Fibroblast of the aortic adventitia (primary cell): ENCODE data around the gene PJVK. TPM values are rescaled to one million over a fixed set of nuclear protein-coding genes. Genes with fewer than 3 reads are reported as not detected.
"Not testable (repeated sequence)": the region's sequence is repeated elsewhere in the genome, so short reads cannot be mapped to it uniquely, and the experiment has no call there.

Experiments used
- DNase-seq: peaks from one replicate; pipeline ENCODE4 v3.0.0-alpha.2; 2010; ENCODE audit warnings: low read depth
- H3K4me3 ChIP-seq: 2 replicates; pipeline ENCODE4 v1.5.1; 2011; ENCODE audit warnings: low read depth, mild to moderate bottlenecking, control low read depth, low read length, moderate library complexity
- CTCF ChIP-seq: IDR thresholded peaks from 2 replicates; pipeline ENCODE4 v1.5.1; 2011; ENCODE audit warnings: mild to moderate bottlenecking, low read length, control low read depth, inconsistent platforms; ENCODE audit not compliant: insufficient read depth
- total RNA-seq: library from RNA; depleted of rRNA; stranded (reverse); fragments of >200 nt; gene quantifications from 2 replicates; pipeline ENCODE4 v1.2.3, GENCODE V29; 2012; ENCODE audit warnings: low replicate concordance

The PJVK gene
- total RNA-seq, 1 donor = 1.6 TPM

- DNase-seq = no peak
- no peak overlapping the region for H3K4me3 ChIP-seq
- no peak for TF ChIP-seq CTCF
These were observed 1.2 kb downstream of the PJVK start for GRCh38 chr2:178452334-178452733.

GRCh38 chr2:178452870-178453269 is 1.7 kb downstream of the PJVK start:
- no peak overlapping the region for H3K4me3 ChIP-seq
- no peak for TF ChIP-seq CTCF
- DNase-seq = peak; percentile 22

DNA sequence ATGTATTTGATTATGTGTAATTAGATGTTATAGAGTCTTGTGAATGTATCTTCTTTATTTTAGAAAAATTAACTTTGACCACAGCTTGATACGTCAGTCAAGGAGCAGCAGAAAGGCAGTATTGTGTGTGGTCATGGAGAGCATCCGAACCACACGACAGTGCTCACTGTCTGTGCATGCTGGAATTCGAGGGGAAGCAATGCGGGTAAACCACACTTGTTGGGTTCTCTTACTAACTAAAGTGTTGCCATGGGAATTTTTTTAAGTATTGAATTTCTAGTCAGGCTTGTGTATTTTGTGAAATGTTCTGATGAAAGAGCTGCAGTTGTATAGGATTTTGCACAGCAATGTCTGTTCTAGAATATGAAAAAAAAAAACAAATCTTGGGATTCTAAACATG is 4.8 kb downstream of the PJVK start:
- DNase-seq = no peak

GRCh38 chr2:178457390-178457886 is 6.3 kb downstream of the PJVK start:
- no peak overlapping the region for H3K4me3 ChIP-seq
- no peak for TF ChIP-seq CTCF
- no peak for DNase-seq

More for the DNA sequence above, 4.8 kb downstream of the PJVK start:
- H3K4me3 ChIP-seq = no peak overlapping the region
- TF ChIP-seq CTCF = no peak

DNA sequence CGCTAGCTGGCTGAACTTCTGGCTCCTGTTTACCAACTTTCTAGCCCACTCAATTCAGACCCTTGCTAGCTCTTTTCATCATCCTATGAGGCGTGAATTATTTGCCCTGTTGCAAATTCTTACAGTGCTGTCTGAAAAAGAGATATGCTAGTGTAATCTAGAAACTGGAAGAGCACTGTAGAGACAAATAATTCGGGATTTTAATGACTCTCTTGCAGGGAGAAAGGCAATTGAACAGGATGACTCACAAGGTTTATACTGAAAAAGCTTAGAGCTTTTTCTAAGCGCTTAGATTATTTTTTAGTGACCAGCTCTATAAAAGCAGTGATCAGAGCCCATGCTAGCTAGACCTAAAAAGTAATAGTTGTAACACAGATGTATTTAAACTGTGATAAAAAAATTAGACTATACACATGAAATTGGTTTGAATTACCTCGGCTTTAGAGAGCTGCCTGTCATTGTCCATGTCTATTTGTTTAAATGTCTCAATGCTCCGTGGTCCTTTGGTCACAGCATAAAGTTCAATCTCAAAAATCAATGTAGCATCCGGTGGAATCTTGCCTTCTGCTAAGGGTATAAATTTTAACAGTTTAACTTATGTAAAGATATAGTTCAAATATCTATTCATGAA is 18.2 kb downstream of the PJVK start:
- TF ChIP-seq CTCF = no peak
- no peak overlapping the region for H3K4me3 ChIP-seq
- DNase-seq = no peak

GRCh38 chr2:178471313-178471712 is 20.1 kb downstream of the PJVK start:
- DNase-seq, H3K4me3 ChIP-seq: not testable (repeated sequence)

- no peak overlapping the region for H3K4me3 ChIP-seq
- no peak for DNase-seq
- no peak for TF ChIP-seq CTCF
These were observed 22.2 kb downstream of the PJVK start for GRCh38 chr2:178473373-178473772.
